HG03378 (cell line): ENCODE measurements around the gene PAK1.
"Not testable (repeated sequence)": the region's sequence is repeated elsewhere in the genome, so short reads cannot be mapped to it uniquely, and the experiment has no call there.

Experiments used
- ATAC-seq: cut with Tn5 transposase; IDR thresholded peaks from one replicate; pipeline ENCODE4 v1.9.1; 2021; ENCODE audit warnings: mild to moderate bottlenecking, moderate library complexity; ENCODE audit not compliant: unreplicated experiment

PAK1 gene

DNA sequence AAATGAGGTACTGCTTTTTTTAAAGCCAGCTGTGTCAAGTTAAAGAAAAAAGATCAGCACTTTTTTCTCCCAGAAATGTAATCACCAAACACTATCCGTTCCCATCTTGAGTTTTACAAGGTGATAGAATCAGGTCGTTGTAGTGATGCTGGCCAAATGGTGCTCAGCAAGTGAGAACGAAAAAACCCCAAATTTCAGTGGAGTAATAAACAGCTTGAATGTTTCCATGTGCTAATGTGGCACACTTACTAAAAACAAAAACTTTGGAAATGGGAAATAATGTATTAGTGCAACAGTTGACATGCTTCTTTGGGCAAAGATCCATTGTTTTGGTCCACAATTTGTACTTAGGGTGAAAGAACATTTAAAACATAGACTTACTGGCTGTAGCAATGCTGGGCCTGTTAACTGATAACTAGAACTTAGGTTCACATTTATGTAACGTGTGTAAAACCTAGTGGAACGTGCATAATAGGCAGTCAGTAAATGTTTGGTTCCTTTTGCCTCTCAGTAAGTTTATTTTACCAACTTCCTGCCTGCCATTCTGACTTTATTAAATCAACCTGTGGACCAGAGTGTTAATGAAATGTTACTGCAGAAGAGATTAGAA is 157.1 kb downstream of the PAK1 start:
- ATAC-seq: no peak

DNA sequence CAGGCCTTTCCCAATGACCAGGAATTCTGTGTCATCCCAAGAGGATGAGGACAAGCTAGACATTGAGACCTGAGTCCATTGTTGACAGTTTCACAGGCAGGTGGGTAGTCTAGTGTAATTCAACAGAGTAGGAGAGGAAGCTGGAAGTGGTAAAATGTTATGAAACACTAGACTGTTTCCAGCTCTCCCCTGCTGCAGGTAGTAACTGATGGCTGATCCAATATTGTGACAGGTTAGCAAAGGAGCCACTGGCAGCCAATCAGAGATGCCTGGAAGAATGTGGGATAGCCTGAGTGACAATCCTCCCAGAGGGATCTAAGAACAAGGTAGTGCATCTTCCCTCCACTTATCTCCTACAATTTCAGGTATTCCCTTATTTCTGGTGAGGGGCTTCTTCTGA is 161.8 kb downstream of the PAK1 start:
- ATAC-seq: no peak

DNA sequence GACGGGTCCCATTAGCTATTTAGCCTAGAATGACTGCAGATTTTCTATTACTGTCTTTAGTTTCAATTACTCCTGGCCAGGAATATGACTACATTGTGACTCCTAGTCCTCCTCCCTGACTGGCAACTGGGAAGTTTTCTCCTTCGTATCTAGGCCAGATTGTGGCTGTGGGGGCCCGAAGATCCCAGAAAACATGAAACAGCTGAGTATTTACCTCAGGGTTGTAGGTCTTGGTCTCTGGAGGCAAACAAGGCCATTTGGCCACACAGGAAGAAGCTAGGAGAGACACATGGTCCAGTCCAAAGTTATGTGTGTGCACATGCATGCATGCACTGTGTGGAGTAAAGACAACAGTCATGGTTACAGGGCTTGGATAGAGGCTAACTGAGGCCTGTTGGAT is 162.2 kb downstream of the PAK1 start:
- ATAC-seq: no peak

DNA sequence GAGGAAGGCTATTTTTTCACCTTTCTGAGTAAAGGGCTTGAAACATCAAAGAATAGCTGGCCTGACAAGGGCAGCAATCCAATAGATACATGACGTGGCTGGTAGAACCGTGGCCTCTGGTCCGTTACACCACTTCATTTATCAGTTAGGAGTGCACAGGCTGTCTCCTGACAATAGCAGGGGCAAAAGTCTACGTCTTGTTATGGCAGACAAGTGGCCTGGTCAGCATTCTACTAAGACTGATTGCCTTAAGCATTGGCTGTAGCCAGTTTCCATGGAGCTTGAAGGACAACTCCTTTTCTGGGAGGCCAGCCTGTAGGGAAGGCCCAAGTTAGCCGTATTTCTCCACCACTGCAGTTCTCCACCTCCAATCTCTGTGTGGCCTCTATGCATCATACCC is 163.2 kb downstream of the PAK1 start:
- no peak for ATAC-seq

DNA sequence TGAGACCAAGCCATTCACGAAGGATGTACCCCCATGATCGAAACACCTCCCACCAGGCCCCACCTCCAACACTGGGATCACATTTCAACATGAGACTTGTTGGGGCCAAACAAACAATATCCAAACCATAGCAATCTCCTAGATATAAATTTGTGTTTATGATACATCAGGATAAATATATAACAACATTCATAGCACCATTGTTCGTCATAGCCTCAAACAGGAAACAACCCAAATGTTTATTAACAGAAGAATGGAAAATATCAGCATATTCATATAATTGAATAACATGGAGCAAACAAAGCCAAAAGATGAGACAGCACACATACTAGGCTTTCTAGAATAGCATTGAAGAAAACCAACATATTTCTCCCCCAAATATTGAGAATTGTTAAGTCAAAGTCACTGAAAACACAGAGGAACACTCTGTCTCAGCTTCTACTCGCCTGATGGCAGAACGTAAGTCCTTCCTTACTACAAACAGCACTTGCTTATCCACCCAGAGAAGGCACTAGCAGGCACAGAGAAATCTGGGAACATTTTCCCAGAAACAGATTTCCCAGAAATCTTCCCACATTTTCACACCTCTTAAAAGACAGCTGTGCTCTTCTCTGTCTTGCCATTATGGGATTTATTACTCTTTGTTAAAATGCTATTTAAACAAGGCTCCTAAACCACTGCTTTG is 164.4 kb downstream of the PAK1 start:
- ATAC-seq: no peak

DNA sequence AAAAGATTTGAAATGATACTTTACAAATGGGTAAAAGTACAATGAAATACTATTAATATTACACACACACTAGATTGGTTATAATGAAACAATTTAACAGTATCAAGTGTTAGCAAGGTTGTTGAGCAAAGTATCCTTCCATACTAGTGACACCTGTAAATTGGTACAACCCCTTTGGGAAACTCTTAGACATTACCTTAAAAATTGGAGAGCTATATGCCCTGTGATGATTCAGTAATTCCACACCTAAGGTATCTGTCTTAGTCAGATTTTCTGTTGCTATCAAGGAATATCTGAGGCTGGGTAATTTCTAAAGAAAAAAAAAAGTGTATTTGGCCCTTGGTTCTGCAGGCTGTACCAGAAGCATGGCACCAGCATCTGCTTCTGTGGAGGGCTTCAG is 165.1 kb downstream of the PAK1 start:
- no peak for ATAC-seq

DNA sequence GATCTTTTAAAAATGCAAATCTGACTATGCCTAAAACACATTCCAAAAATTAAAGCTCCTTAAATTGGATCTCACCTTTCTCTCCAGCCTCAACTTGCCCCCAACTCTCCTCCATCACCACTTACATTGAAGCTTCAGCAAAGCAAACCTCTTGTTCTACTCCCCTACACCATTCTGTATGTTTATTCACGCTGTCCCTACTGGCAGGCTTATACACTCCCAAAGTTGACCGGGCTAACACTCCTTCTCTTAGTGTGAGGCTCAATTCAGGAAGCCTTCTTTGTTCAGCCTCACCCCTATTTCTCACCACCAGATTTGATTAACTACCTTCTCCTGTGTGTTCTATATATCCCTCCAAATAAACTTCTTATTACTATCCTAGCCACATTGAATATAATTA is 170.6 kb downstream of the PAK1 start:
- ATAC-seq: no peak

DNA sequence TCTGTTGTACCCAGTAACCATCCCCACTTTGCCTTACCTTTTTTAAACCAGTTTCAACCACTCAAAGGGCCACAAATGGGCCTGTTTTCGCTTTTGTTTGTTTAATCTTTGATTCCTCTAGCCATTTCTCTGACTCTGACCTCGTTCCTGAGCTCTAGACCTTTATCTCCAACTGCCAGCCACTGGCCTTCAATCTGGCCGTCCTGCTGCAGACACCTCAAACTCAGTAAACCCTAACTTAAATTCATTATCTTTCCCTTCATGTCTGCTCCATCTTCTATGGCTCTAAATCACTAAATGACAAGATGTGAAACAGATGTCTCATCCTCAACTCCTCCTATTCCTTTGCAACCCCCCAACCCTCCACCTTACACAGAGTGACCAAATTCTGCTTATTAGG is 171.1 kb downstream of the PAK1 start:
- no peak for ATAC-seq

DNA sequence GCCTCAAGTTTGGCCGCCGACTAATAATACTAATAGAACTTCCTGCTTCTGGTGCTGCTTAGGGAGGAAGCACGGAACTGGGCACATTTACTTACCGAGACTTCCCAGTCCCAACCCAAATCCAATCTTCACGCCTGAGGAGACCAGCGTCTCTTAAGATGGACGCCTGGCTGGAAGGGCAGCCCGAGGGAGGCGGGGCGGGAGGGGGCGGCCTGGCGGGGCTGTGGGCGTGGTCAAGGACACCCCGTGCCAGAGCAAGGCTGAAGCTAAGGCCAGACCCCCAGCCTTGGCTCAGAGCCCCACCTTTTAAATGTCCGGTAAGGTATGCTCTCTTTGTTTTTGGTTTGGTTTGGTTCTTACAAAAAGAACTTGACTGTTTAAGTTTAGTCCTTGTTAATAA is 172.4 kb downstream of the PAK1 start, which contains the start of gene GDPD4:
Gene GDPD4 (minus strand): TSS at position 177 of the 400 bp plus-strand sequence. CDS start 16,549 bp downstream, outside the sequence.
- ATAC-seq: no peak

DNA sequence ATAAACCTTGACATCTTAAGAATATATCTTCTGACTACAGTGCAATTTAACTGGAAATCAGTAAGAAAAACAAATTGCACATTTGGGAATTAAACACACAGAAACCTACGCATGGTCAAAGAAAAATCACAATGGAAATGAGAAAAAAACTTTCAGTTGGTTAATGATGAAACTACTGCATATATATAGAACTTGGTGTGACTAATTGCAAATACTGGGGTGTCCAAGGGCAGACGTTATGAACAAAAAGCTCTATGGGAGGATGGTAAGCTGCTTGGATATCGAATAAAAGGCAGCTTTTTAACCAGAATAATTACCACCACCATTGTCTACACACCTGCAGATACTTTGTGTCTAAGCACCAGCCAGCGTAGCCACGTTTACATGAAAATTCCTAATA is 173.2 kb downstream of the PAK1 start:
- ATAC-seq: no peak

DNA sequence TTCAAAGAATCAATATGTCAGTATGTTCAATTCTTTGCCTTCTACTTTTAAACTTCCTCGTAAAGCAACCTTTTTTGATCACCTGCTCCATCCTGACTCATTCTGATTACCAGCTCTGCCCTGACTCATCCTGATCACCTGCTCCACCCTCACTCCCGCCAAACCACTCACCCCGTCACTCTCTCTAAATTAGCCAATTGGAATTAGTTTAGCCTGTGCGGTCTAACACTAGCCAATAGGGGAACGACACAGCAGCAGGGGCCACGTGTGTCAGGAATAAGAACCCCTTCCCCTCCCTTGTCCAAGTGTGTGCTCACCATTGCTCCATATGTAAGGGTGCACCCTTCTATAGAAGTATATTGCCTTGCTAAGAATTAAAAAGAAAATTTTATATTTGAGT is 173.9 kb downstream of the PAK1 start:
- ATAC-seq: not testable (repeated sequence)

DNA sequence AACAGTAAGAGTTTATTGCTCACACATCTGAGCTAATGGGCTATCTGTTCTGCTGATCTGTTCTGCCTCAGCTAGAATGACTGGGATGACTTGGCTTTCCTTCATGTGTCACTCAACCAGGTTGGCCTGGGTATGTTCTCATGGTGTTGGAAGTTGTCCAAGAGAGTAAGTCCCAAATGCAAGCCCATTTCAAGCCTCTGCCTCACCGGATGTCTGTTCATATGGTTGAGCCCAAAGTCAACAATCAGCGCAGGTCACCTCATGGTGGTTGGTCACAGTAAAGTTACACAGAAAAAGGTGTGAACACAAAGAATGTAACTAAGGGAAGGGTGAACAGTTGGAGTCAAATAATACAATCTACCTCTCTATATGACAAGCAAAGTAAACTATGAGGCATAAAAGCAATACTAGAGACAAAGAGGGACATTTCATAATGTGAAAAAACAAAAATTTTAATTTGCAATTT is 174.3 kb downstream of the PAK1 start:
- no peak for ATAC-seq

DNA sequence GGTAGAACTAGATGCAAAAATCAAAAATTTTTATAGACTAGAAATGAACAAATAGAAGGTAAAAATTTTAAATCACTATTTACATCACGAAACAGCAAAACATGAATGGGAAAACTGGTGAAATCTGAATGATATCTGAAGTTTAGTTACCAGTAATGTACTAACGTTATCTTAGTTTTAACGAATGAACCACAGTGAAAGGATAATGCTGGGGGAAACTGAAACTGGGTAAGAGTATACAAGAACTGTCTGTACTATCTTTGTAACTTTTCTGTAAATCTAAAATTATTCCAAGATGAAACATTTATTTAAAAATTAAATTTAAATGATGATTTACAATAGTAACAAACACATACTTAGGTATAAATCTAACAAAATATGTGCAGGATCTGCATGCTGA is 179.9 kb downstream of the PAK1 start:
- no peak for ATAC-seq

DNA sequence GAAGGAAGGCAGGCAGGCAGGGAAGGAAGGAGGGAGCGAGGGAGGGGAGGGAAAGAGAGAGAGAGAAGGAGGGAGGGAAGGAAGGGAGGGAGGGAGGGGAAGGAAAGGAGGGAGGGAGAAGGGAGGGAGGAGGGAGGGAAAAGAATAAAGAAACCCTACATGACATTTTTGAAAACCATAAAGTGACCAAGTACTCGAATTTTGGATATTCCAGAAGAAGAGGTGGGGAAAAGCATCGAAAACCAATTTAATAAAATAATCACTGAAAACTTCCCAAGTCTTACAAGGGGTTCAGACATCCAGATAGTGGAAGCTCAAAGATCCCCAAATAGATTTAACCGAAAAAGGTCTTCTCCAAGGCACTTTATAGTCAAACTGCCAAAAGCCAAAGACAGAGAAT is 184.2 kb downstream of the PAK1 start:
- ATAC-seq: no peak

DNA sequence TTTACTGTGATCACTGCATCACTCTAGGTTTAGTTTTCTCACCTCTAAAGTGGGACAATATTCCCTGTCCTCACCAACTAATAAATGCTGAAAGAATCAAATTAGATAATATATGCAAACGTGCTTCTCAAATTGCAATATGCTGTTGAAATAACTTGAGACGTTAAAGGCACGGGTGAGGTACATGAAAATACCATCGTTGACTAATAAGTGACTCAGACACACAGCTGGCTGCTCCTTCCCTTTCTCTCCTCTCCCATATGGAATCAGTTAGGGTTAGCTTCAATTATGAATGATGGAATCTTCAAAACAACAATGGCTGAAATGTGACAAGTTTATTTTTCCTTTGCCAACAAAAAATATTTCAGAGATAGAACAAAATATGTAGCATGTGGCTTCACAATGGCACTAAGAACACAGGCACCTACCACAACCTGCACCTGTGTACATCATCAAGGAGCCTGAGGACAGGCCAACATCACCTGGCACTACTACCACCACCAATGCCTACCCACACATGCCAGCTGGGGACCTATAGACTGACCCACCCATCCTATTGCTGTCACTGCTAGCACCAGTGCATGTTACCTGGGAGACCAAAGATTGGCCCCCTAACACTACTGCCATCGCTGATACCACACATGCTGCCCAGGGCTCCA is 186.2 kb downstream of the PAK1 start:
- no peak for ATAC-seq

DNA sequence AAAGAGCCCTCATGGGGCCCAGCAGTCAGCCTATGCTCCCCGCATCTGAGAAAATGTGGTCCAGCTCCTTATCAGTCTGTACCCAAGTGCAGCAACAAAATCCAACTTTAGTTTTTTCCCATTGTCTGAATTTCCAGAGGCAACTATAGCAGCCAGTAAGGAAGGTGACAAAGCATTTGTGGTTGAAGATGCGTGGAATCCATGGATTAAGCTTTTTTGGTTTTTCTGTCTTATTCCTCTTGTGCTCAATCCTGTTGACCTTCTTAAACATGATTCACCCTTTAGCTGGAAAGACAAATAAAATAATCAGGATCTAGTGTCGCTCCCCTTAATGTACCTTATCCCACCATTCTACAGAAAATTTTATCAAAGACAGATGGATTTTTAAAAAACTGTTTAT is 186.8 kb downstream of the PAK1 start:
- ATAC-seq: no peak

DNA sequence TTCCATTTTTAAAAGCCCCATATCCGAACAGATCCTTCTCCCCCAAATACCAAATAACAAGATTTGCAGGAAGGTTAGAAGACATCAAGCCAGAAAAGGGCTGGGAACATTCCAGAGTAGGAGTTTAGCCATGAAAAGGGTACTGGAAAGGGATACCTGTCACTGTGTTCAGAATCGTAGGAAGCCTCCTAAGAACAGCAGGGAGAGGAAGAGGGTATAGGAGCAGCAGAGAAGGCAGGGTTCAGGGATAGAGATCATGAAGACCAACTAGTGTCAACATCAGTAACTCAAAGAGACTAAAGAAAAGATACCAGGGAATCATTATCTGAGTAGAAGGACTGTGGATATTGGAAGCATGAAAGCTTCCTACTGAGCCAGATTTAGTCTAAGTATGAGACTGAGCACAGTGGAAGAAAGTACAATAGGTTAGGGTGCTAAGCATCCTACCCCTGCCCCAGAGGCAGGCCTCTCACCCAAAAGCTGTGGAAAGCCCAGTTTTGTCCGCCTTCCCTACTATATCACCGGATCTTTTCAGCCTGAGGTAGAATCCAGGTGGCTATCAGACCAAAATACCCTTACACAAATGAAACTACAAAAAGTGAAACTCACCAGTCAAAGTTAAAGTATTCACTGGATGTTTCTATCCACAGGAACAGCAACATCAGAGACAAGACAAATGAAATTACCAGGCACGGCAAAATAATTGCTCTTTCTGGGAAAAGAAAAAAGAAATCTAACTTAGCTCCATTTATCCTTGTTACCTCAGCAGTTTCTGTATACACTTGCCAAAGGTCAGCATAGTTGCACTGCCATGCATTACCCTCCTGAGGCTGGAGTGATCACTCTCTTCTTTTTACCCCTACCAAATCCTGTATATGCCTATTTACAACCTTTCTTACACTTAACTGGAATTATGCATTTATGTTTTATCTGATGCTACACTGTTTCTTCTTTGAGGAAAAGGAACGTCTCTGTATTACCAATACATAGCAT is 189.1 kb downstream of the PAK1 start:
- no peak for ATAC-seq

DNA sequence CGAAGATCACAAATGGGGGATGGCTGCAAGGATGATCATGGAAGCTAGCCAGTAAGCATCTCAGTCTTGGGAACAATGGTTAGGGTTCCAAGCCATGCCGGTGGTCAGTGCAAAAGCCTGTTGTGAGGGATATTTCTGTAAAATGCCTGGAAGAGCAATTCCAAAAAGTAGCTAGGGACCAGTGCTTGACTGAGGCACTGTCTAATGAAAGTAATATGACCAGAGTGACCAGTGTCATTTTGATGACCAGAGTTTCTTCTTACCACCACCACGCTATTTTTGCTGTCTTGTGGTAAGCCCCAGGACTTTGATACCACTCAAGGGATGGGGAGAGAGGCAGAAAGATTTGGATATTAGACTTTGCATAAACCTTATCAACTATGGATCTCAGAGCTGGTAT is 190.8 kb downstream of the PAK1 start:
- no peak for ATAC-seq

DNA sequence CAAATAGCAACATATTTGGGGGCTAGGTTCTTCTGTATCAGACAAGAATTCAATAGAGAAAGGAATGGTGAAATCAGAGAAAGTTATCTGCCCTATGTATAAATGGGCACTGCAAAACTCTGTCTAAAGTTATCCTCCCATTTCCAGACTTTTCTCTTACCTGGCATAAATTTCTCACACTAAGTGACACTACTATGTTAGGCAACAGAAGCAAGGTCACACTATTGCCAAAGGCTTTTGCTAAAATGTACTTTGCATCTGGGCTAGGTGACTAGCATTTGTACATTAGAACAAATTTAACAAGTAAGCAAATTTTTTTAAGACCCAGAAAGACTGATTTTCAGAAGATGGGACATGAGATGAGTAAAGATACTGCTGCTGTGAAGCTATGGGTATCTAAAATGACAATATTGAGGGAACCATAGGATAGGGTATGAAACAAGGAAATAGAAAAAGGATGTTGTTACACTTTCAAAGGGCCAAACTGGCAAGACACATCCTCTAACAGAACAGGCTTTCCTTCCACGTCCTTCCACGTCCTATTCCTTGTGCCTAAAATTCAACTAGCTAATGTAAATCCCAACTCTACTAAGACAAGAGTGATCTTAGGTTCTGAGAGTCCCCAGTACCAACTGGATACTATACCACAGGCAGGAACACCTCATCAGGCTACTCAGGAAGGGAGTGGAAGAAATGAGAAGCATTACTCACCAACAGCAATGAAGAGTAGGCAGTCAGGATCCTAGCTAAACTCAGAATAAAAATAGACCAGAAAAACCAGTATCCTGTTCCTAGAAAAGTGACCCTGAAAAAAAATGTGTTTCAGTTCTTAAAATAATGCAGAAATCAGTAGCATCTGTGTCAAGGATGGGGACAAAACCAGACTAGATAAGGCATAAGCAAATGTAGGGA is 195.0 kb downstream of the PAK1 start:
- ATAC-seq: no peak

DNA sequence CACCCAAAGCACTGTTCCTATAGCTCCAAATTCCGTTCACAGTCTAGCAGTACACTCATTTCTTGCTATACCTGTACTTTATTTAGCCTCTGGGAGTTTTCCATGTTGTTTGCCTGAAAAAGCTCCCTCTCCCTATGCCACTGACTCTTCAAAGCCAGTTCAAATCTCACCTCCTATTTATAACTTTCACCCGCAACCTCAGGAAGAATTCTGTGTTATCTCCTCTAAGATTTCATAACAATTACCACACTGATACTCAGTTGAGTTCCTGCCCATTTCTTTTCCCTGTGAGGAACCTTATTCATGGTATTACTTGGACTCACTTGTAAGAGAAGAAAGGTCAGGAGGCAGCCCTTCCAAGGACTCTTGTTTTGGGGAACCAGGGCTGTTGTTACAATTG is 197.6 kb downstream of the PAK1 start:
- ATAC-seq: no peak
